ENCODE results near the gene PYGO2.

Gene PYGO2

GRCh38 chr1:154959426-154959780, 2.2 kb downstream of the PYGO2 start:
- DNase-seq: no peak

- no peak for DNase-seq
These were observed 2.7 kb downstream of the PYGO2 start for GRCh38 chr1:154958681-154959425.

- DNase-seq: no peak
These were observed 3.5 kb downstream of the PYGO2 start for GRCh38 chr1:154958036-154958435.

GRCh38 chr1:154957091-154957657, 4.4 kb downstream of the PYGO2 start:
- DNase-seq: no peak

- no peak for DNase-seq
These were observed 5.0 kb downstream of the PYGO2 start for GRCh38 chr1:154956544-154956941.

- peak; percentile 70 to 75 for DNase-seq
These were observed 5.7 kb downstream of the PYGO2 start, which contains the start of gene PBXIP1 for GRCh38 chr1:154955718-154956543. TSS of gene PBXIP1 (minus strand) at chr1:154956099. CDS start at chr1:154953721, 2,378 bp downstream.

GRCh38 chr1:154955039-154955717, 6.4 kb downstream of the PYGO2 start:
- peak; percentile 73 to 75 for DNase-seq

- DNase-seq: no peak
These were observed 7.0 kb downstream of the PYGO2 start for GRCh38 chr1:154954541-154954940.

GRCh38 chr1:154953611-154954038, 8.0 kb downstream of the PYGO2 start:
- no peak for DNase-seq

GRCh38 chr1:154952664-154953063, 8.9 kb downstream of the PYGO2 start:
- DNase-seq: no peak

GRCh38 chr1:154951901-154952657, 9.5 kb downstream of the PYGO2 start:
- peak; percentile 50 to 53 for DNase-seq

- DNase-seq: no peak
These were observed 13.5 kb downstream of the PYGO2 start for GRCh38 chr1:154948079-154948478.

- DNase-seq: no peak
These were observed 15.4 kb downstream of the PYGO2 start for GRCh38 chr1:154945962-154946850.

- DNase-seq: no peak
These were observed 16.2 kb downstream of the PYGO2 start for GRCh38 chr1:154945160-154945961.

GRCh38 chr1:154944401-154945159, 17.0 kb downstream of the PYGO2 start:
- no peak for DNase-seq

- peak; percentile 31 to 33 for DNase-seq
These were observed 17.8 kb downstream of the PYGO2 start for GRCh38 chr1:154943649-154944400.

GRCh38 chr1:154941333-154942013, 20.1 kb downstream of the PYGO2 start:
- no peak for DNase-seq

- no peak for DNase-seq
These were observed 20.9 kb downstream of the PYGO2 start for GRCh38 chr1:154940651-154941194.

Measured in activated CD4-positive, alpha-beta T cell treated with anti-CD3 and anti-CD28 coated beads, Interleukin-2, amount 50 U/mL, for 4 hours (primary cell).